GM23338 (cell line): ENCODE data around the gene MPV17L. TPM values are rescaled to one million over a fixed set of nuclear protein-coding genes. Genes with fewer than 3 reads are reported as not detected.
"Not testable (repeated sequence)": the region's sequence is repeated elsewhere in the genome, so short reads cannot be mapped to it uniquely, and the experiment has no call there.

Experiments
- ATAC-seq: fragments of 200-7000 bp; cut with Tn5 transposase; 3 replicates; pipeline ENCODE4 v1.9.1; 2020
- DNase-seq: peaks from one replicate; pipeline ENCODE4 v3.0.0-alpha.2; 2015; ENCODE audit warnings: low spot score
- H2AFZ ChIP-seq: fragments of 200-600 bp; sonication (generic); 2 replicates; pipeline ENCODE4 v1.8.0; 2016; ENCODE audit warnings: antibody characterized with exemption, mild to moderate bottlenecking, moderate library complexity
- H3F3A ChIP-seq: fragments of 200-600 bp; sonication (generic); replicated peaks from 2 replicates; pipeline ENCODE4 v1.8.0; 2017; ENCODE audit warnings: antibody characterized with exemption, mixed run types, low read depth
- H3K27ac ChIP-seq: fragments of 200-600 bp; sonication (generic); 2 replicates; pipeline ENCODE4 v1.6.1; 2016; ENCODE audit warnings: low read depth
- H3K27me3 ChIP-seq: fragments of 200-600 bp; sonication (generic); 2 replicates; pipeline ENCODE4 v1.8.0; 2016; ENCODE audit warnings: mild to moderate bottlenecking, mixed run types, moderate library complexity; ENCODE audit not compliant: insufficient read depth
- H3K36me3 ChIP-seq: fragments of 200-600 bp; sonication (generic); 2 replicates; pipeline ENCODE4 v1.8.0; 2016; ENCODE audit warnings: mild to moderate bottlenecking; ENCODE audit not compliant: insufficient read depth
- H3K4me1 ChIP-seq: fragments of 200-600 bp; sonication (generic); 2 replicates; pipeline ENCODE4 v1.8.0; 2016; ENCODE audit warnings: mild to moderate bottlenecking, moderate library complexity; ENCODE audit not compliant: insufficient read depth
- H3K4me2 ChIP-seq: fragments of 200-600 bp; sonication (generic); 2 replicates; pipeline ENCODE4 v1.7.1; 2017; ENCODE audit warnings: mixed run types
- H3K4me3 ChIP-seq: fragments of 200-600 bp; sonication (generic); 2 replicates; pipeline ENCODE4 v1.6.1; 2016; ENCODE audit warnings: mixed run types
- H3K79me2 ChIP-seq: fragments of 200-600 bp; sonication (generic); replicated peaks from 2 replicates; pipeline ENCODE4 v1.8.0; 2017; ENCODE audit warnings: mild to moderate bottlenecking; ENCODE audit not compliant: insufficient read depth
- H3K9me2 ChIP-seq: fragments of 200-600 bp; sonication (generic); 2 replicates; pipeline ENCODE4 v1.8.0; 2017; ENCODE audit not compliant: insufficient read depth
- H4K20me1 ChIP-seq: fragments of 200-600 bp; sonication (generic); replicated peaks from 2 replicates; pipeline ENCODE4 v1.8.0; 2017; ENCODE audit warnings: mild to moderate bottlenecking; ENCODE audit not compliant: insufficient read depth
- H3K27ac Mint-ChIP-seq: 2 replicates; pipeline ENCODE4 v1.8.0; 2020; ENCODE audit warnings: inconsistent platforms, mild to moderate bottlenecking, moderate library complexity, mixed read lengths
- H3K27me3 Mint-ChIP-seq: 3 replicates; pipeline ENCODE4 v1.8.0; 2022; ENCODE audit warnings: low read depth, mild to moderate bottlenecking, moderate library complexity, mixed read lengths, inconsistent platforms; ENCODE audit not compliant: insufficient read depth, poor library complexity
- H3K36me3 Mint-ChIP-seq: 3 replicates; pipeline ENCODE4 v1.8.0; 2021; ENCODE audit warnings: low read depth, mild to moderate bottlenecking, inconsistent platforms, moderate library complexity, mixed read lengths
- H3K4me1 Mint-ChIP-seq: 3 replicates; pipeline ENCODE4 v1.8.0; 2020; ENCODE audit warnings: mild to moderate bottlenecking, inconsistent platforms, mixed read lengths
- H3K4me3 Mint-ChIP-seq: 3 replicates; pipeline ENCODE4 v1.8.0; 2021; ENCODE audit warnings: moderate library complexity, mild to moderate bottlenecking, inconsistent platforms, mixed read lengths
- H3K9me3 Mint-ChIP-seq: 3 replicates; pipeline ENCODE4 v1.8.0; 2020; ENCODE audit warnings: moderate library complexity, mild to moderate bottlenecking, inconsistent platforms, mixed read lengths
- EZH2 ChIP-seq: fragments of 200-600 bp; sonication (generic); IDR thresholded peaks from one replicate; pipeline ENCODE4 v1.8.0; 2017; ENCODE audit warnings: antibody characterized with exemption, mild to moderate bottlenecking, low read depth; ENCODE audit not compliant: unreplicated experiment
- polyA plus RNA-seq: library from polyadenylated mRNA; unstranded; fragments of >200 nt; fragmentation: Nextera tagmentation; extraction: Ambion mirVana; gene quantifications from 2 replicates; pipeline ENCODE4 v1.2.1, GENCODE V29; 2016
- total RNA-seq: library from RNA; depleted of rRNA; stranded (reverse); fragments of >200 nt; shearing (Covaris generic); gene quantifications from 2 replicates; pipeline ENCODE4 v1.2.3, GENCODE V29; 2014
- TF ChIP-seq, protein P1 (sequence below): IDR thresholded peaks from one replicate; pipeline ENCODE4 v1.6.1; 2018; ENCODE audit warnings: antibody characterized with exemption; ENCODE audit not compliant: unreplicated experiment
- TF ChIP-seq, protein P2 (sequence below): fragments of 250-450 bp; sonication (Bioruptor Pico); IDR thresholded peaks from 2 replicates; pipeline ENCODE4 v1.5.0; 2020; ENCODE audit warnings: mild to moderate bottlenecking, moderate library complexity
- TF ChIP-seq, protein P3 (sequence below), 2 experiments: fragments of 200-600 bp in 1 of 2; sonication (generic) in 1 of 2; conservative IDR thresholded peaks; 2 replicates each; pipeline versions ENCODE4 v1.5.1 to v1.6.1; 2016 to 2017; ENCODE audit warnings: antibody characterized with exemption in 2 of 2, low read depth in 2 of 2, mild to moderate bottlenecking in 2 of 2, moderate library complexity in 1 of 2

Gene MPV17L
- total and polyA plus RNA-seq, 2 experiments from 2014 or later, result 3.0 to 11.7 TPM

DNA sequence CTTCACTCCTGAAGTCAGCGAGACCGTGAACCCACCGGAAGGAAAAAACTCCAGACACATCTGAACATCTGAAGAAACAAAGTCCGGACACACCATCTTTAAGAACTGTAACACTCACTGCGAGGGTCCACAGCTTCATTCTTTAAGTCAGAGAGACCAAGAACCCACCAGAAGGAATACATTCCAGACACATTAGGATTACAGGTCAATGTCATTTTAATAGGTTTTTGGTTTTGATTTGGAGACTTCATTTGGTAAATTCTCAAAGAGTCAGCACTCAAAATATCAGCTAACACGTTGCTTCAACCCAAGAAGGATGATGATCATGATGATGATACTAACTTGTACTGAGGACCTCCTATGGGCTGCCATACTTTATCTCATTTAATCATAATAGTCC lies 31.2 kb downstream of the MPV17L start:
- ATAC-seq, result no peak
- Histone ChIP-seq H3K36me3 (no peaks in the 10 kb centered on the region), H3K4me1 (no peaks in the 10 kb centered on the region), H2AFZ (no peak overlapping the region), H4K20me1 (no peaks in the 10 kb centered on the region), H3K4me2 (no peak overlapping the region), H3K79me2 (no peaks in the 10 kb centered on the region), H3F3A (no peaks in the 10 kb centered on the region), H3K9me2 (no peaks in the 10 kb centered on the region), H3K4me3 (no peak overlapping the region), H3K27me3 (no peaks in the 10 kb centered on the region), H3K27ac (no peak overlapping the region)
- no peaks in the 10 kb centered on the region for H3K27me3 Mint-ChIP-seq
- H3K9me3 Mint-ChIP-seq, result no peaks in the 10 kb centered on the region
- no peak for DNase-seq
- TF ChIP-seq, protein P1, sequence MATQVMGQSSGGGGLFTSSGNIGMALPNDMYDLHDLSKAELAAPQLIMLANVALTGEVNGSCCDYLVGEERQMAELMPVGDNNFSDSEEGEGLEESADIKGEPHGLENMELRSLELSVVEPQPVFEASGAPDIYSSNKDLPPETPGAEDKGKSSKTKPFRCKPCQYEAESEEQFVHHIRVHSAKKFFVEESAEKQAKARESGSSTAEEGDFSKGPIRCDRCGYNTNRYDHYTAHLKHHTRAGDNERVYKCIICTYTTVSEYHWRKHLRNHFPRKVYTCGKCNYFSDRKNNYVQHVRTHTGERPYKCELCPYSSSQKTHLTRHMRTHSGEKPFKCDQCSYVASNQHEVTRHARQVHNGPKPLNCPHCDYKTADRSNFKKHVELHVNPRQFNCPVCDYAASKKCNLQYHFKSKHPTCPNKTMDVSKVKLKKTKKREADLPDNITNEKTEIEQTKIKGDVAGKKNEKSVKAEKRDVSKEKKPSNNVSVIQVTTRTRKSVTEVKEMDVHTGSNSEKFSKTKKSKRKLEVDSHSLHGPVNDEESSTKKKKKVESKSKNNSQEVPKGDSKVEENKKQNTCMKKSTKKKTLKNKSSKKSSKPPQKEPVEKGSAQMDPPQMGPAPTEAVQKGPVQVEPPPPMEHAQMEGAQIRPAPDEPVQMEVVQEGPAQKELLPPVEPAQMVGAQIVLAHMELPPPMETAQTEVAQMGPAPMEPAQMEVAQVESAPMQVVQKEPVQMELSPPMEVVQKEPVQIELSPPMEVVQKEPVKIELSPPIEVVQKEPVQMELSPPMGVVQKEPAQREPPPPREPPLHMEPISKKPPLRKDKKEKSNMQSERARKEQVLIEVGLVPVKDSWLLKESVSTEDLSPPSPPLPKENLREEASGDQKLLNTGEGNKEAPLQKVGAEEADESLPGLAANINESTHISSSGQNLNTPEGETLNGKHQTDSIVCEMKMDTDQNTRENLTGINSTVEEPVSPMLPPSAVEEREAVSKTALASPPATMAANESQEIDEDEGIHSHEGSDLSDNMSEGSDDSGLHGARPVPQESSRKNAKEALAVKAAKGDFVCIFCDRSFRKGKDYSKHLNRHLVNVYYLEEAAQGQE, result no peak
- no peak for TF ChIP-seq EZH2
- H3K27ac Mint-ChIP-seq, result no peak overlapping the region
- H3K4me1 Mint-ChIP-seq, result no peaks in the 10 kb centered on the region
- no peak overlapping the region for H3K4me3 Mint-ChIP-seq
- no peaks in the 10 kb centered on the region for H3K36me3 Mint-ChIP-seq

DNA sequence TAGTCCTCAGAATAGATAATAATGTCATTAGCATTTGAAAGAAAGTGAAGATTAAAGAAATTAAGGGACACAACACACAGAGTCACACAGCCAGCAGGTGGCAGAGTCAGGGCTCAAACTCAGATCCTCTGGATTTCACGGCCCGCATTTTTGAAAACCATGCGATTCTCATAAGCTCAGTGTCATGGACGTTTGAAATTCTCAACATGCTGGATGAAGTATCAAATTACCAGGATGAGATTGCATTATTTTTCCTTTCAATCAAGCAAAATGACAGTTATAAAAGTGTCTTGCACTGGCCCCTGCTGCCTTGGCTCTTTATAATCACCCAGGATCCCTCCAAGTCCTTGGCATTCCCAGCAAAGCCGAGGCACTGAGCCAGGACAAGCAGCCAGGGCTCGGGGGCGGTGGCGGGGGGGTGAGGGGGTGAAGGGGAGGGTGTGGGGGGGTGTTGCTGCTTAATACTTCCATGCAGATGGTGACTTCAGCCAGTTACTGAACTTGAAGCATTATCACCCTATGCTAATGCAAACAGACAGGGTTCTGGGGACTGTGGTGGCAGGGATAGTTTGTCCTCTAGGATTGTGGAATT lies 32.2 kb downstream of the MPV17L start:
- H3K27me3 ChIP-seq, result no peaks in the 10 kb centered on the region
- Mint-ChIP-seq H3K4me3 (no peak overlapping the region), H3K27me3 (no peaks in the 10 kb centered on the region), H3K27ac (no peak overlapping the region), H3K4me1 (no peaks in the 10 kb centered on the region), H3K36me3 (no peaks in the 10 kb centered on the region), H3K9me3 (no peaks in the 10 kb centered on the region)
- ATAC-seq (peak; percentile 54), DNase-seq (peak; percentile 48)
- no peak overlapping the region for H3K4me2 ChIP-seq
- TF ChIP-seq, protein P2, sequence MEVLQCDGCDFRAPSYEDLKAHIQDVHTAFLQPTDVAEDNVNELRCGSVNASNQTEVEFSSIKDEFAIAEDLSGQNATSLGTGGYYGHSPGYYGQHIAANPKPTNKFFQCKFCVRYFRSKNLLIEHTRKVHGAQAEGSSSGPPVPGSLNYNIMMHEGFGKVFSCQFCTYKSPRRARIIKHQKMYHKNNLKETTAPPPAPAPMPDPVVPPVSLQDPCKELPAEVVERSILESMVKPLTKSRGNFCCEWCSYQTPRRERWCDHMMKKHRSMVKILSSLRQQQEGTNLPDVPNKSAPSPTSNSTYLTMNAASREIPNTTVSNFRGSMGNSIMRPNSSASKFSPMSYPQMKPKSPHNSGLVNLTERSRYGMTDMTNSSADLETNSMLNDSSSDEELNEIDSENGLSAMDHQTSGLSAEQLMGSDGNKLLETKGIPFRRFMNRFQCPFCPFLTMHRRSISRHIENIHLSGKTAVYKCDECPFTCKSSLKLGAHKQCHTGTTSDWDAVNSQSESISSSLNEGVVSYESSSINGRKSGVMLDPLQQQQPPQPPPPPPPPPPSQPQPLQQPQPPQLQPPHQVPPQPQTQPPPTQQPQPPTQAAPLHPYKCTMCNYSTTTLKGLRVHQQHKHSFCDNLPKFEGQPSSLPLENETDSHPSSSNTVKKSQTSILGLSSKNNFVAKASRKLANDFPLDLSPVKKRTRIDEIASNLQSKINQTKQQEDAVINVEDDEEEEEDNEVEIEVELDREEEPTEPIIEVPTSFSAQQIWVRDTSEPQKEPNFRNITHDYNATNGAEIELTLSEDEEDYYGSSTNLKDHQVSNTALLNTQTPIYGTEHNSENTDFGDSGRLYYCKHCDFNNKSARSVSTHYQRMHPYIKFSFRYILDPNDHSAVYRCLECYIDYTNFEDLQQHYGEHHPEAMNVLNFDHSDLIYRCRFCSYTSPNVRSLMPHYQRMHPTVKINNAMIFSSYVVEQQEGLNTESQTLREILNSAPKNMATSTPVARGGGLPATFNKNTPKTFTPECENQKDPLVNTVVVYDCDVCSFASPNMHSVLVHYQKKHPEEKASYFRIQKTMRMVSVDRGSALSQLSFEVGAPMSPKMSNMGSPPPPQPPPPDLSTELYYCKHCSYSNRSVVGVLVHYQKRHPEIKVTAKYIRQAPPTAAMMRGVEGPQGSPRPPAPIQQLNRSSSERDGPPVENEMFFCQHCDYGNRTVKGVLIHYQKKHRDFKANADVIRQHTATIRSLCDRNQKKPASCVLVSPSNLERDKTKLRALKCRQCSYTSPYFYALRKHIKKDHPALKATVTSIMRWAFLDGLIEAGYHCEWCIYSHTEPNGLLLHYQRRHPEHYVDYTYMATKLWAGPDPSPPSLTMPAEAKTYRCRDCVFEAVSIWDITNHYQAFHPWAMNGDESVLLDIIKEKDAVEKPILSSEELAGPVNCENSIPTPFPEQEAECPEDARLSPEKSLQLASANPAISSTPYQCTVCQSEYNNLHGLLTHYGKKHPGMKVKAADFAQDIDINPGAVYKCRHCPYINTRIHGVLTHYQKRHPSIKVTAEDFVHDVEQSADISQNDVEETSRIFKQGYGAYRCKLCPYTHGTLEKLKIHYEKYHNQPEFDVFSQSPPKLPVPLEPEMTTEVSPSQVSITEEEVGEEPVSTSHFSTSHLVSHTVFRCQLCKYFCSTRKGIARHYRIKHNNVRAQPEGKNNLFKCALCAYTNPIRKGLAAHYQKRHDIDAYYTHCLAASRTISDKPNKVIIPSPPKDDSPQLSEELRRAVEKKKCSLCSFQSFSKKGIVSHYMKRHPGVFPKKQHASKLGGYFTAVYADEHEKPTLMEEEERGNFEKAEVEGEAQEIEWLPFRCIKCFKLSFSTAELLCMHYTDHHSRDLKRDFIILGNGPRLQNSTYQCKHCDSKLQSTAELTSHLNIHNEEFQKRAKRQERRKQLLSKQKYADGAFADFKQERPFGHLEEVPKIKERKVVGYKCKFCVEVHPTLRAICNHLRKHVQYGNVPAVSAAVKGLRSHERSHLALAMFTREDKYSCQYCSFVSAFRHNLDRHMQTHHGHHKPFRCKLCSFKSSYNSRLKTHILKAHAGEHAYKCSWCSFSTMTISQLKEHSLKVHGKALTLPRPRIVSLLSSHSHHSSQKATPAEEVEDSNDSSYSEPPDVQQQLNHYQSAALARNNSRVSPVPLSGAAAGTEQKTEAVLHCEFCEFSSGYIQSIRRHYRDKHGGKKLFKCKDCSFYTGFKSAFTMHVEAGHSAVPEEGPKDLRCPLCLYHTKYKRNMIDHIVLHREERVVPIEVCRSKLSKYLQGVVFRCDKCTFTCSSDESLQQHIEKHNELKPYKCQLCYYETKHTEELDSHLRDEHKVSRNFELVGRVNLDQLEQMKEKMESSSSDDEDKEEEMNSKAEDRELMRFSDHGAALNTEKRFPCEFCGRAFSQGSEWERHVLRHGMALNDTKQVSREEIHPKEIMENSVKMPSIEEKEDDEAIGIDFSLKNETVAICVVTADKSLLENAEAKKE (CRISPR knock-in tag), result no peak
- TF ChIP-seq, protein P3, sequence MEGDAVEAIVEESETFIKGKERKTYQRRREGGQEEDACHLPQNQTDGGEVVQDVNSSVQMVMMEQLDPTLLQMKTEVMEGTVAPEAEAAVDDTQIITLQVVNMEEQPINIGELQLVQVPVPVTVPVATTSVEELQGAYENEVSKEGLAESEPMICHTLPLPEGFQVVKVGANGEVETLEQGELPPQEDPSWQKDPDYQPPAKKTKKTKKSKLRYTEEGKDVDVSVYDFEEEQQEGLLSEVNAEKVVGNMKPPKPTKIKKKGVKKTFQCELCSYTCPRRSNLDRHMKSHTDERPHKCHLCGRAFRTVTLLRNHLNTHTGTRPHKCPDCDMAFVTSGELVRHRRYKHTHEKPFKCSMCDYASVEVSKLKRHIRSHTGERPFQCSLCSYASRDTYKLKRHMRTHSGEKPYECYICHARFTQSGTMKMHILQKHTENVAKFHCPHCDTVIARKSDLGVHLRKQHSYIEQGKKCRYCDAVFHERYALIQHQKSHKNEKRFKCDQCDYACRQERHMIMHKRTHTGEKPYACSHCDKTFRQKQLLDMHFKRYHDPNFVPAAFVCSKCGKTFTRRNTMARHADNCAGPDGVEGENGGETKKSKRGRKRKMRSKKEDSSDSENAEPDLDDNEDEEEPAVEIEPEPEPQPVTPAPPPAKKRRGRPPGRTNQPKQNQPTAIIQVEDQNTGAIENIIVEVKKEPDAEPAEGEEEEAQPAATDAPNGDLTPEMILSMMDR (conservative IDR thresholded peaks at IDR 0.05; ENCODE audit: low read depth in 2 of 2), result peak; percentile 62 to 64
- H3K9me2 ChIP-seq, result no peaks in the 10 kb centered on the region
- H4K20me1 ChIP-seq, result no peaks in the 10 kb centered on the region
- H3K79me2 ChIP-seq, result no peaks in the 10 kb centered on the region
- H3K36me3 ChIP-seq, result no peaks in the 10 kb centered on the region
- H3K27ac ChIP-seq, result no peak overlapping the region
- no peak overlapping the region for H3K4me3 ChIP-seq
- no peaks in the 10 kb centered on the region for H3K4me1 ChIP-seq
- H3F3A ChIP-seq, result no peaks in the 10 kb centered on the region
- H2AFZ ChIP-seq, result no peak overlapping the region

DNA sequence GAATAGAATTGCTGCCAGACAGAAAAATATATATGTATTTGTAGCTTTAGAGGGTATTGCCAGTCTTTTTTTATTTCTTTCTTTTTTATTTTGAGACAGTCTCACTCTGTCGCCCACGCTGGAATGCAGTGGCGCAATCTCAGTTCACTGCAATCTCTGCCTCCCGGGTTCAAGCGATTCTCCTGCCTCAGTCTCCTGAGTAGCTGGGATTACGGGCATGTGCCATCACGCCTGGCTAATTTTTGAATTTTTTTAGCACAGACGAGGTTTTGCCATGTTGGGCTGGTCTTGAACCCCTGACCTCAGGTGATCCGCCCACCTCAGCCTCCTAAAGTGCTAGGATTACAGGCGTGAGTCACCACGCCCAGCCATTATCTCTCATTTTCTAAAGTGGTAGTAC lies 35.3 kb downstream of the MPV17L start:
- not testable (repeated sequence) for H3K9me2 ChIP-seq, H3K4me3 Mint-ChIP-seq, ATAC-seq, H3K9me3 Mint-ChIP-seq, H3K27me3 ChIP-seq, DNase-seq, H3K36me3 Mint-ChIP-seq, H4K20me1 ChIP-seq, H3K4me2 ChIP-seq, H3K4me1 Mint-ChIP-seq, H3K4me1 ChIP-seq, H3K27ac Mint-ChIP-seq, H3K79me2 ChIP-seq, H2AFZ ChIP-seq, H3F3A ChIP-seq, H3K36me3 ChIP-seq, H3K4me3 ChIP-seq, H3K27ac ChIP-seq
- H3K27me3 Mint-ChIP-seq, result peaks cover 13% of the 10 kb centered on the region
